OCI-LY1 (cell line): ENCODE data around the gene MAD1L1.

Experiments used
- H2AFZ ChIP-seq: fragments of 200-600 bp; sonication (generic), shearing (Covaris generic); 2 replicates; pipeline ENCODE4 v1.6.0; 2014; ENCODE audit warnings: antibody characterized with exemption, mild to moderate bottlenecking, low read length
- H3F3A ChIP-seq: fragments of 200-600 bp; sonication (generic), shearing (Covaris generic); 2 replicates; pipeline ENCODE4 v1.6.0; 2014; ENCODE audit warnings: mild to moderate bottlenecking, antibody characterized with exemption, low read length, moderate library complexity; ENCODE audit not compliant: insufficient read depth
- H3K27ac ChIP-seq: fragments of 200-600 bp; sonication (generic); 2 replicates; pipeline ENCODE4 v1.5.1; 2014; ENCODE audit warnings: low read length, mixed run types, mild to moderate bottlenecking, low read depth; ENCODE audit not compliant: poor library complexity, severe bottlenecking
- H3K27me3 ChIP-seq: fragments of 200-600 bp; sonication (generic); 2 replicates; pipeline ENCODE4 v1.6.0; 2014; ENCODE audit warnings: antibody characterized with exemption, mild to moderate bottlenecking, low read length, moderate library complexity; ENCODE audit not compliant: insufficient read depth
- H3K36me3 ChIP-seq: fragments of 200-600 bp; sonication (generic); 2 replicates; pipeline ENCODE4 v1.6.1; 2014; ENCODE audit warnings: mild to moderate bottlenecking, antibody characterized with exemption, low read length, moderate library complexity, mixed read lengths; ENCODE audit not compliant: insufficient read depth
- H3K4me1 ChIP-seq: fragments of 200-600 bp; sonication (generic); 2 replicates; pipeline ENCODE4 v1.5.1; 2014; ENCODE audit warnings: mild to moderate bottlenecking, low read length, moderate library complexity; ENCODE audit not compliant: insufficient read depth, severe bottlenecking
- H3K4me2 ChIP-seq: fragments of 200-600 bp; sonication (generic), shearing (Covaris generic); 2 replicates; pipeline ENCODE4 v1.6.1; 2014; ENCODE audit warnings: low read length
- H3K4me3 ChIP-seq: fragments of 200-600 bp; sonication (generic); 2 replicates; pipeline ENCODE4 v1.5.1; 2014; ENCODE audit warnings: low read length, low read depth, mild to moderate bottlenecking, mixed read lengths; ENCODE audit not compliant: poor library complexity, severe bottlenecking
- H3K79me2 ChIP-seq: fragments of 200-600 bp; shearing (Covaris generic); 2 replicates; pipeline ENCODE4 v1.6.1; 2016; ENCODE audit warnings: mixed run types, low read length, mixed read lengths; ENCODE audit not compliant: insufficient read depth
- H3K9ac ChIP-seq: fragments of 200-600 bp; sonication (generic), shearing (Covaris generic); 2 replicates; pipeline ENCODE4 v1.6.1; 2014; ENCODE audit warnings: mild to moderate bottlenecking, low read length, mixed read lengths
- H3K9me2 ChIP-seq: fragments of 200-600 bp; sonication (generic), shearing (Covaris generic); 2 replicates; pipeline ENCODE4 v1.6.1; 2014; ENCODE audit warnings: low read depth, mild to moderate bottlenecking, low read length, mixed read lengths
- H3K9me3 ChIP-seq: fragments of 200-600 bp; shearing (Covaris generic); 2 replicates; pipeline ENCODE4 v1.6.1; 2014; ENCODE audit warnings: low read length, mixed read lengths
- H4K20me1 ChIP-seq: fragments of 200-600 bp; sonication (generic), shearing (Covaris generic); 2 replicates; pipeline ENCODE4 v1.6.0; 2016; ENCODE audit warnings: mild to moderate bottlenecking, low read length; ENCODE audit not compliant: insufficient read depth
- EZH2 ChIP-seq: fragments of 200-600 bp; sonication (generic), shearing (Covaris generic); IDR thresholded peaks from 2 replicates; pipeline ENCODE4 v1.8.0; 2017; ENCODE audit warnings: borderline replicate concordance, mixed run types, mild to moderate bottlenecking, antibody characterized with exemption, low read length, moderate library complexity, mixed read lengths
- TF ChIP-seq, protein P1 (sequence below): fragments of 200-600 bp; sonication (generic), shearing (Covaris generic); IDR thresholded peaks from 2 replicates; pipeline ENCODE4 v1.5.1; 2017; ENCODE audit warnings: mild to moderate bottlenecking, antibody characterized with exemption, low read length, moderate library complexity, mixed read lengths

The MAD1L1 gene

DNA sequence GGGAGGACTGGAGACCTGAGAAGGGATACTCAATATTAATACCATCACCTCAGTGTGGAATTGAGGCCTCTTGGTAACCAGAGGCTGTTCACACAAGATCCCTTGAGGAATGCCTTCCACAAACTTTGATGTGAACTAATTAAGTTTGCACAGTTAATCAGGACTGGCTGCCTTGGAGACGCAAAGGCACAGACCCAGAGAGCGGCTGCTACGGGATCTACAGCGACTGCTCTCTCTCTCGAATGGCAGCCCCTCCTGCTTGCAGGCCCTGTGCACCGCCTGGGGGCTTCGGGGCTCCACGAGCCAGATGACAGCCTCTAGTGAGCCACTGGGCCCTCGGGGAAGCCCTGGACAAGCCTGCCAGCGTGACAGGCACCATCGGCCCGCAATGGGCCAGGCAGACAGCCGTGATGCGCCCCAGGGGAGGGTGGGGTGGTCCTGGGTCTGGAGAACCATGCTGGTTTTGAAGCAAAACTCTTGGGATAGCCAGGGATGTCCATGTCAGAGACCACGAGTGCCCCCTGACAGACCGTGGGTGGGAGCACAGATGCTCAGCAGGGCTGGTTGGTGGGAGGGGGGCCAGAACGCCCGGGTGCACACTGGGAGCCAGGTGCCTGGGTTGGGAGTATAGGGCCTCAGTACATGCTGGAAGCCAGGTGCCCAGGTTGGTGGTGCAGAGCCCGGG is 367.0 kb downstream of the MAD1L1 start:
- Histone ChIP-seq H3K36me3 (no peaks in the 10 kb centered on the region; the same call in 1 of the 2 replicates), H3K4me3 (no peak overlapping the region), H3K4me2 (no peak overlapping the region), H3K9me3 (no peaks in the 10 kb centered on the region), H3K9ac (no peak overlapping the region), H3K4me1 (peaks cover 17% of the 10 kb centered on the region), H4K20me1 (no peaks in the 10 kb centered on the region), H3K9me2 (no peaks in the 10 kb centered on the region), H3F3A (no peaks in the 10 kb centered on the region), H3K27ac (no peak overlapping the region), H3K79me2 (no peaks in the 10 kb centered on the region), H3K27me3 (no peaks in the 10 kb centered on the region), H2AFZ (no peak overlapping the region)
- TF ChIP-seq EZH2: no peak
- TF ChIP-seq, protein P1, sequence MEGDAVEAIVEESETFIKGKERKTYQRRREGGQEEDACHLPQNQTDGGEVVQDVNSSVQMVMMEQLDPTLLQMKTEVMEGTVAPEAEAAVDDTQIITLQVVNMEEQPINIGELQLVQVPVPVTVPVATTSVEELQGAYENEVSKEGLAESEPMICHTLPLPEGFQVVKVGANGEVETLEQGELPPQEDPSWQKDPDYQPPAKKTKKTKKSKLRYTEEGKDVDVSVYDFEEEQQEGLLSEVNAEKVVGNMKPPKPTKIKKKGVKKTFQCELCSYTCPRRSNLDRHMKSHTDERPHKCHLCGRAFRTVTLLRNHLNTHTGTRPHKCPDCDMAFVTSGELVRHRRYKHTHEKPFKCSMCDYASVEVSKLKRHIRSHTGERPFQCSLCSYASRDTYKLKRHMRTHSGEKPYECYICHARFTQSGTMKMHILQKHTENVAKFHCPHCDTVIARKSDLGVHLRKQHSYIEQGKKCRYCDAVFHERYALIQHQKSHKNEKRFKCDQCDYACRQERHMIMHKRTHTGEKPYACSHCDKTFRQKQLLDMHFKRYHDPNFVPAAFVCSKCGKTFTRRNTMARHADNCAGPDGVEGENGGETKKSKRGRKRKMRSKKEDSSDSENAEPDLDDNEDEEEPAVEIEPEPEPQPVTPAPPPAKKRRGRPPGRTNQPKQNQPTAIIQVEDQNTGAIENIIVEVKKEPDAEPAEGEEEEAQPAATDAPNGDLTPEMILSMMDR: no peak

DNA sequence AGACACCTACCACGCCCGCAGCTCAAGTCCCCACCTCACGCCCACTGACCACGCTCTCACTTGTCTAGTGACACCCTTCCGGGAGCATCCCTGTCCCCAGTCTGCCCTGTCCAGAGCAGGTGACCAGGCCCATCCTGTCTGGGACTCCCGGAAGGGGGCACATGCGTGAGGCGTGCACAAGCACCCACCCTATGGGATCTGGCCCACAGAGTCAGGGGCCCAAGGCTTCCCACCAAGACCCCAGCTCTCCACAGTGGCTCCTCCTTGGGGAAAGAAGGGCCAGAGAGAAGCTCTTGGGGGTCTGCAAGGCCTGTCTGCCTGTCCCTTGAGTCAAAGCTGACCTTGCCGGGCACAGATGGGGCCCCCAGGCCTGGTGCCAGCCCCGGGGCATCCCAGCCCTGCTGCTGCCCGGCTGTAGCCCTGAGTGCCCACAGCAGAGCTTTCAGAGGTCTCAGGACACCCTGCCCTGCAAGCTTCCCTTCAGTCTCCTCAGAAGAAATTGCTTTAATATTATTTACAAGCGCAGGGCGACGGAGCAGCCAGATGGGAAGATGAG is 367.7 kb downstream of the MAD1L1 start:
- Histone ChIP-seq H3K27me3 (no peaks in the 10 kb centered on the region), H3F3A (no peaks in the 10 kb centered on the region), H3K4me2 (no peak overlapping the region), H3K79me2 (no peaks in the 10 kb centered on the region), H2AFZ (no peak overlapping the region), H3K36me3 (no peaks in the 10 kb centered on the region; the same call in 1 of the 2 replicates), H3K4me1 (peaks cover 17% of the 10 kb centered on the region), H3K9me3 (no peaks in the 10 kb centered on the region), H3K27ac (no peak overlapping the region), H4K20me1 (no peaks in the 10 kb centered on the region), H3K9me2 (no peaks in the 10 kb centered on the region), H3K4me3 (no peak overlapping the region), H3K9ac (no peak overlapping the region)
- TF ChIP-seq EZH2: no peak
- TF ChIP-seq, protein P1: no peak

DNA sequence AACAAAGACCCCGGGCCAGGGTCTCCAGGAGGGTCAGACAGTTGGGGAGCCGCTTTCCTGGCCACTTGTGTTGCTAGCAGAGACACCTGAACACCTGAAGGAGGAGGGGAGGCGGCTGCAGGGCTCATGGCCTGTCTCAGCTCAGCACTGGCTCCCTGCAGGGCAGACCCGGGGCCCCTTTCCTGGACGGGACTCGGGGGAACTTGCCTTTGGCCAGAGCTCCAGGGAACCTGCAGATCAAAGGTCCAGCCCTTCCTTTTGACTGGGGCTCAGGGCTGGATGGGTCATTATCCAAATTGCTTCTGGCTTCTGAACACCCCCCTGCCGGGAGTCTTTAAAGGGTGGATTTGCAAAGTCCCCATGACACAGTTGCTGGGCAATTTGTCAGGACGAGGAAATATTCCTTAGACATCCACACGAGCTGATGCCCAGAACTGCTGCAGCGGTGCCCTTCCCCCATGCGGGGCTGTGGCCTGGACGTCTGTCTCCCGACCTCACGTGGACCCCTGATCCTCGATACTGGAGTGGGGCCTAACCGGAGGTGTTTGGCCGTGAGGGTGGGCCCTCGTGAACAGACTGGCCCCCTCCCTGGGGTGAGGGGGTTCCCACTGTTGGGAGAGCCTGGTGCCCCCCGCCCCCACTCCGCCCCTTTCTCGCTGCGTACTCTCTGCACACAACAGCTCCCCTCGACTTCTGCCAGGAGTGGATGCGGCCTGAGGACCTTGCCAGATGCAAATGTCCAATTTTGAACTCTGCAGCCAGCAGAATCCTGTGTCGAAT is 368.4 kb downstream of the MAD1L1 start:
- no peak overlapping the region for H3K9ac ChIP-seq
- TF ChIP-seq, protein P1: no peak
- TF ChIP-seq EZH2: no peak
- no peak overlapping the region for H3K4me2 ChIP-seq
- H3K36me3 ChIP-seq: no peaks in the 10 kb centered on the region; the same call in 1 of the 2 replicates
- H3K9me3 ChIP-seq: no peaks in the 10 kb centered on the region
- no peak overlapping the region for H3K27ac ChIP-seq
- no peak overlapping the region for H3K4me3 ChIP-seq
- H3F3A ChIP-seq: no peaks in the 10 kb centered on the region
- H3K79me2 ChIP-seq: no peaks in the 10 kb centered on the region
- peaks cover 17% of the 10 kb centered on the region for H3K4me1 ChIP-seq
- H3K9me2 ChIP-seq: no peaks in the 10 kb centered on the region
- no peaks in the 10 kb centered on the region for H3K27me3 ChIP-seq
- no peaks in the 10 kb centered on the region for H4K20me1 ChIP-seq
- no peak overlapping the region for H2AFZ ChIP-seq
